ENCODE measurements around the gene CLCA4. TPM values are rescaled to one million over a fixed set of nuclear protein-coding genes. Genes with fewer than 3 reads are reported as not detected.

CLCA4 gene
- total RNA-seq, 1 experiment from 2014 or later = not detected

GRCh38 chr1:86523670-86524354, 23.1 kb upstream of the CLCA4 start:
- no peak for DNase-seq (ENCODE audit: low spot score)
- in situ Hi-C loops (cut with HindIII; ENCODE audit: low sequenced_read_pairs) = no loop called here

- in situ Hi-C loops (cut with HindIII; ENCODE audit: low sequenced_read_pairs) = no loop called here
- DNase-seq (ENCODE audit: low spot score) = no peak
Observed at GRCh38 chr1:86527306-86527705, 19.6 kb upstream of the CLCA4 start.

GRCh38 chr1:86530211-86530845, 16.6 kb upstream of the CLCA4 start:
- no peak for DNase-seq (ENCODE audit: low spot score)
- in situ Hi-C loops (cut with HindIII; ENCODE audit: low sequenced_read_pairs) = no loop called here

GRCh38 chr1:86537928-86538695, 8.8 kb upstream of the CLCA4 start:
- in situ Hi-C loops (cut with HindIII; ENCODE audit: low sequenced_read_pairs) = no loop called here
- DNase-seq (ENCODE audit: low spot score) = no peak

GRCh38 chr1:86538775-86539174, 8.1 kb upstream of the CLCA4 start:
- in situ Hi-C loops (cut with HindIII; ENCODE audit: low sequenced_read_pairs) = no loop called here

GRCh38 chr1:86541859-86542258, 5.0 kb upstream of the CLCA4 start:
- in situ Hi-C loops (cut with HindIII; ENCODE audit: low sequenced_read_pairs) = no loop called here

More at GRCh38 chr1:86538775-86539174, 8.1 kb upstream of the CLCA4 start:
- DNase-seq (ENCODE audit: low spot score) = no peak

GRCh38 chr1:86542631-86543030, 4.2 kb upstream of the CLCA4 start:
- in situ Hi-C loops (cut with HindIII; ENCODE audit: low sequenced_read_pairs) = no loop called here
- DNase-seq (ENCODE audit: low spot score) = no peak

More at GRCh38 chr1:86541859-86542258, 5.0 kb upstream of the CLCA4 start:
- DNase-seq (ENCODE audit: low spot score) = no peak

- no peak for DNase-seq (ENCODE audit: low spot score)
- in situ Hi-C loops (cut with HindIII; ENCODE audit: low sequenced_read_pairs) = no loop called here
Observed at GRCh38 chr1:86548839-86549238, 2.0 kb downstream of the CLCA4 start.

GRCh38 chr1:86551305-86551704, 4.4 kb downstream of the CLCA4 start:
- in situ Hi-C loops (cut with HindIII; ENCODE audit: low sequenced_read_pairs) = no loop called here

GRCh38 chr1:86552376-86552775, 5.5 kb downstream of the CLCA4 start:
- in situ Hi-C loops (cut with HindIII; ENCODE audit: low sequenced_read_pairs) = no loop called here
- no peak for DNase-seq (ENCODE audit: low spot score)

More at GRCh38 chr1:86551305-86551704, 4.4 kb downstream of the CLCA4 start:
- no peak for DNase-seq (ENCODE audit: low spot score)

GRCh38 chr1:86557739-86558138, 10.9 kb downstream of the CLCA4 start:
- in situ Hi-C loops (cut with HindIII; ENCODE audit: low sequenced_read_pairs) = no loop called here

GRCh38 chr1:86563849-86564248, 17.0 kb downstream of the CLCA4 start:
- DNase-seq (ENCODE audit: low spot score) = no peak
- in situ Hi-C loops (cut with HindIII; ENCODE audit: low sequenced_read_pairs) = no loop called here

More at GRCh38 chr1:86557739-86558138, 10.9 kb downstream of the CLCA4 start:
- no peak for DNase-seq (ENCODE audit: low spot score)

- in situ Hi-C loops (cut with HindIII; ENCODE audit: low sequenced_read_pairs) = no loop called here
- DNase-seq (ENCODE audit: low spot score) = no peak
Observed at GRCh38 chr1:86567341-86567740, 20.5 kb downstream of the CLCA4 start.

GRCh38 chr1:86567878-86568277, 21.0 kb downstream of the CLCA4 start:
- in situ Hi-C loops (cut with HindIII; ENCODE audit: low sequenced_read_pairs) = no loop called here
- no peak for DNase-seq (ENCODE audit: low spot score)

- DNase-seq (ENCODE audit: low spot score) = no peak
- in situ Hi-C loops (cut with HindIII; ENCODE audit: low sequenced_read_pairs) = no loop called here
Observed at GRCh38 chr1:86573763-86574484, 27.0 kb downstream of the CLCA4 start.

- DNase-seq (ENCODE audit: low spot score) = no peak
Observed at GRCh38 chr1:86581231-86581630, 34.4 kb downstream of the CLCA4 start.

GRCh38 chr1:86582161-86582560, 35.3 kb downstream of the CLCA4 start:
- no peak for DNase-seq (ENCODE audit: low spot score)
- in situ Hi-C loops (cut with HindIII; ENCODE audit: low sequenced_read_pairs) = no loop called here

More at GRCh38 chr1:86581231-86581630, 34.4 kb downstream of the CLCA4 start:
- in situ Hi-C loops (cut with HindIII; ENCODE audit: low sequenced_read_pairs) = no loop called here

- in situ Hi-C loops (cut with HindIII; ENCODE audit: low sequenced_read_pairs) = no loop called here
Observed at GRCh38 chr1:86583032-86583431, 36.2 kb downstream of the CLCA4 start.

GRCh38 chr1:86583593-86583992, 36.7 kb downstream of the CLCA4 start:
- DNase-seq (ENCODE audit: low spot score) = no peak
- in situ Hi-C loops (cut with HindIII; ENCODE audit: low sequenced_read_pairs) = no loop called here

More at GRCh38 chr1:86583032-86583431, 36.2 kb downstream of the CLCA4 start:
- DNase-seq (ENCODE audit: low spot score) = no peak
